Astrocyte of the spinal cord (primary cell): ENCODE results near the gene FGF14.

Experiments used
- DNase-seq: peaks from one replicate; pipeline ENCODE4 v3.0.0; 2011; ENCODE audit warnings: low read depth, low spot score
- H3K4me3 ChIP-seq: 2 replicates; pipeline ENCODE4 v1.5.1; 2011; ENCODE audit warnings: low read depth, mild to moderate bottlenecking, low read length, moderate library complexity
- in situ Hi-C: cut with HindIII; loops from 2 replicates; pipeline ENCODE4 v1.10.0; 2017; ENCODE audit warnings: low sequenced_read_pairs
- TF ChIP-seq, protein P1 (sequence below): IDR thresholded peaks from 2 replicates; pipeline ENCODE4 v1.5.1; 2012; ENCODE audit warnings: low read depth, mild to moderate bottlenecking, low read length, inconsistent platforms

Gene FGF14

DNA sequence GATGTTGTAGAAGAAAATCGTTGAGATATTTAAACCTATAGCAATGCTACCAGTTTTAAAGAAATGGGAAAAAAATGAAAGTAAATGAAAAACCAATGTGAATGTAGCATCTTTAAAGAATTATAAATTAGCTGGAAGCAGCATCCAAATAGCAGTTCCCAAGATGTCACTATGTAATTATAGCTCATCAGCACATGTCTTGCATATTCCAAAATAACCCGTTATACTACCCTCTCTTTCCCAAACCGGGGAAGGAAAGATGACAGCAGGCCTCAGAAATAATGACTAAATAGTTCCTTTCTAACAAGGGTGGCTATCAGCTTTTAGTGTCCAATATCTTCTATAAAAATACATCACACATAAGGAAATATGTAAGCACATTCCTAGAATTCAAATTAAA lies 140.5 kb downstream of the FGF14 start:
- in situ Hi-C loops, result no loop called here
- H3K4me3 ChIP-seq, result no peak overlapping the region
- TF ChIP-seq, protein P1, sequence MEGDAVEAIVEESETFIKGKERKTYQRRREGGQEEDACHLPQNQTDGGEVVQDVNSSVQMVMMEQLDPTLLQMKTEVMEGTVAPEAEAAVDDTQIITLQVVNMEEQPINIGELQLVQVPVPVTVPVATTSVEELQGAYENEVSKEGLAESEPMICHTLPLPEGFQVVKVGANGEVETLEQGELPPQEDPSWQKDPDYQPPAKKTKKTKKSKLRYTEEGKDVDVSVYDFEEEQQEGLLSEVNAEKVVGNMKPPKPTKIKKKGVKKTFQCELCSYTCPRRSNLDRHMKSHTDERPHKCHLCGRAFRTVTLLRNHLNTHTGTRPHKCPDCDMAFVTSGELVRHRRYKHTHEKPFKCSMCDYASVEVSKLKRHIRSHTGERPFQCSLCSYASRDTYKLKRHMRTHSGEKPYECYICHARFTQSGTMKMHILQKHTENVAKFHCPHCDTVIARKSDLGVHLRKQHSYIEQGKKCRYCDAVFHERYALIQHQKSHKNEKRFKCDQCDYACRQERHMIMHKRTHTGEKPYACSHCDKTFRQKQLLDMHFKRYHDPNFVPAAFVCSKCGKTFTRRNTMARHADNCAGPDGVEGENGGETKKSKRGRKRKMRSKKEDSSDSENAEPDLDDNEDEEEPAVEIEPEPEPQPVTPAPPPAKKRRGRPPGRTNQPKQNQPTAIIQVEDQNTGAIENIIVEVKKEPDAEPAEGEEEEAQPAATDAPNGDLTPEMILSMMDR, result no peak
- no peak for DNase-seq

DNA sequence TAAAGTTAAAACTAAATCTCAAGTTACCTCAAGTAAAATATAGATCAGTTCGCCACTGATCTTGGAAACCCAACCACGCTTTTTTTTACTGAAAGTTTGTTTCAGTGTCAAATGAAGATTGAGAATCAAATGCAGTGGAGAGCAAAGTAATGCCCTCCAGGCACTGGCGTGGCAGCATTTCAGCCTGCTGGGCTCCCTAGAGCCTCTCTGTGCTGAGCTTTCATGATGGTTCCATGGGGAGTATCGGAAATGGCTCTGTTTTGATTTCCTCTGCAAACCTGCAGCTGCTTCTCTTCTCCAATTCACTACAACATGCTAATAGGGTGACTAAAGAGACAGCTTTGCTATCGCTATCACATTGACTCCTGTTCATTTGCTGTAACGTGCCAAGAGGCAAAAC lies 141.6 kb downstream of the FGF14 start:
- in situ Hi-C loops, result no loop called here
- DNase-seq, result no peak
- no peak overlapping the region for H3K4me3 ChIP-seq
- TF ChIP-seq, protein P1, result no peak

- no peak overlapping the region for H3K4me3 ChIP-seq
- in situ Hi-C loops, result no loop called here
- no peak for DNase-seq
- TF ChIP-seq, protein P1, result no peak
These were observed 146.4 kb downstream of the FGF14 start for GRCh38 chr13:102255409-102255808.

DNA sequence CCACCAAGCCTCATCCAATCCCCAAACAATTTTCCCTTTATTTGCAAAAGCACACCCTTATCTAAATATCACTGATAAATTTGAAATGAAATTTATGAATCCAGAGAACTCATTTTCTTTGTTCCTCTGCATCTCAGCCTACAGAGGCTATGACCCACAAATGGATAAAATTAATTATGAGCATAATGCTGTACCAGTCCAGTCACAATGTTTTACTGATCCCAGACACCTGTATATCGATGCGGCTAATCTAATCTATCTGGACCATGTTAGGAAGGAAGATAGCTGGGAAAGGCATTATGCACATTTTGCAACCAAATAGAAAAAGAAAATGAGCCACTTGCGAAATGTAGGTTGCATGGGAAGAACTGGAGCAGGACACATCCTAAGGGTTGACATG lies 150.0 kb downstream of the FGF14 start:
- TF ChIP-seq, protein P1, result no peak
- DNase-seq, result no peak
- H3K4me3 ChIP-seq, result no peak overlapping the region
- in situ Hi-C loops, result no loop called here

GRCh38 chr13:102250448-102250847 lies 151.4 kb downstream of the FGF14 start:
- in situ Hi-C loops, result no loop called here
- H3K4me3 ChIP-seq, result no peak overlapping the region
- DNase-seq, result no peak
- TF ChIP-seq, protein P1, result no peak

DNA sequence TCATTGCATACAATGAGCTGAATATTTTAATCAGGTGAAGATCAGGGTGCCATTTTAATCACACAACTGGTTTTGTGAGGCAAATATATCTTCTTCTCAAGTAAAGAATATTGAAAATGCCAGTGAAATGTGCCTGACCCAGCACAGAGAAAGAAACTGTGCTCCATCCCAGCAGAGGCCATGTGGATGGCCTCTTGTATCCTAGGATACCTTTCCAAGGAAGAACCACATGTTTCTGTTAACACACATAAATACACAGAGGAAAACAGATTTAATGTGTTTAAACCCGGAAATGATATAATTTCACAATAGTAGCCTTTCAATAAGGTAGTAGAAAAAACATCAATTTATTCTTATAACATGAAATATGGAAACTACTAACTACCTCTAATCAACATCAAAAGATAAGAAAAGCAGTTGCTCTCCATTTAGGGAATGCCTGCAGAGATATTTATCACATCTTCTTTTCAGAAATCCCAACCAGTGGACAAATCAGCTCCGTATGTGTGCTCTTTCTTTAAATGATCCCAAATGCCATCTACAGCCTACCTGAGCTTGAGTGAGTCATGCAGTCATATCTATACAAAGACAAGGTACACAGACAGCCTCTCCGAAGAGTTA lies 157.1 kb downstream of the FGF14 start:
- TF ChIP-seq, protein P1, result no peak
- no peak for DNase-seq
- H3K4me3 ChIP-seq, result no peak overlapping the region
- in situ Hi-C loops, result no loop called here

- TF ChIP-seq, protein P1, result no peak
- H3K4me3 ChIP-seq, result no peak overlapping the region
- no peak for DNase-seq
- in situ Hi-C loops, result no loop called here
These were observed 161.7 kb downstream of the FGF14 start for GRCh38 chr13:102240110-102240509.
